Measurements from ENCODE around the gene AFF1.

DNA sequence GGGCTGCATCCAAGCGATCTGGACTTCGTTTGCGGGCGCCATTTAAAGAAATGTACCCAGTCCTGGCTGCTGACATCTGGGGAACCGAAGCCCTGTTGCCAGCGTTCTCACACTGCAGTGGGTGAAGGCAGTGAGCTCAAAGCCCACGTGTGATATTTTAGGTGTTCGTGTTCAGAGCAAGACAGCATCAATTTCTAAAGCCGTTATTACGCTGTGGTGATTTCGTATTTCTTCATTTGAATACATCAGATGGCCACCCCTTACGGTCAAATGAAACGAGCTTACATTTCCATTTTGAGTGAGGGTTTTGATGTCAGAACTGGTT lies 42.2 kb upstream of the AFF1 start:
- TF ChIP-seq POLR2AphosphoS5 (IDR thresholded peaks at IDR 0.05) (no peak), POLR2A (IDR thresholded peaks at IDR 0.05) (no peak), CTCF (IDR thresholded peaks at IDR 0.05) (no peak), EP300 (IDR thresholded peaks at IDR 0.05) (no peak)

Measured in gastroesophageal sphincter (tissue), 3 donors.